ENCODE measurements around the gene FOXL2NB. TPM values are rescaled to one million over a fixed set of nuclear protein-coding genes. Genes with fewer than 3 reads are reported as not detected.
A peak's percentile ranks its signal among the peaks of the same experiment; 100 is the strongest.

FOXL2NB gene
- total and polyA plus RNA-seq, 2 of the 13 experiments (the other 11 are each of a cell fraction or from before 2014, with no cell fraction given): not detected

GRCh38 chr3:138915503-138916498, 31.2 kb upstream of the FOXL2NB start (continued):
- TF ChIP-seq FUBP1 (CRISPR knock-in tag; IDR thresholded peaks at IDR 0.05; ENCODE audit: borderline replicate concordance) (no peak), ZNF746 (CRISPR knock-in tag; IDR thresholded peaks at IDR 0.05) (peak; percentile 36; the same call in 1 of the 2 replicates), ZNF781 (CRISPR knock-in tag; IDR thresholded peaks at IDR 0.05; ENCODE audit: borderline replicate concordance, not compliant biosample characterization) (peak; percentile 36), ZNF720 (CRISPR knock-in tag; IDR thresholded peaks at IDR 0.05) (no peak), ZNF788 (CRISPR knock-in tag; IDR thresholded peaks at IDR 0.05; ENCODE audit: borderline replicate concordance) (peak; percentile 75), RFX3 (CRISPR knock-in tag; IDR thresholded peaks at IDR 0.05) (no peak), TBX3 (IDR thresholded peaks at IDR 0.05; ENCODE audit: borderline replicate concordance) (no peak), TRAFD1 (CRISPR knock-in tag; IDR thresholded peaks at IDR 0.05; ENCODE audit: borderline replicate concordance) (no peak; the same call in 1 of the 2 replicates), ZNF614 (CRISPR knock-in tag; IDR thresholded peaks at IDR 0.05; ENCODE audit: borderline replicate concordance) (no peak), FOXJ3 (CRISPR knock-in tag; IDR thresholded peaks at IDR 0.05; ENCODE audit: borderline replicate concordance) (no peak), ZNF543 (CRISPR knock-in tag; IDR thresholded peaks at IDR 0.05) (no peak), EHMT2 (IDR thresholded peaks at IDR 0.05; ENCODE audit: borderline replicate concordance, low read depth, low read length) (no peak), ZNF550 (CRISPR knock-in tag; IDR thresholded peaks at IDR 0.05; ENCODE audit: borderline replicate concordance) (no peak), CBX5 (CRISPR knock-in tag; IDR thresholded peaks at IDR 0.05; ENCODE audit: borderline replicate concordance) (no peak), ZFP62 (CRISPR knock-in tag; IDR thresholded peaks at IDR 0.05) (no peak)
- TF ChIP-seq, protein P1, sequence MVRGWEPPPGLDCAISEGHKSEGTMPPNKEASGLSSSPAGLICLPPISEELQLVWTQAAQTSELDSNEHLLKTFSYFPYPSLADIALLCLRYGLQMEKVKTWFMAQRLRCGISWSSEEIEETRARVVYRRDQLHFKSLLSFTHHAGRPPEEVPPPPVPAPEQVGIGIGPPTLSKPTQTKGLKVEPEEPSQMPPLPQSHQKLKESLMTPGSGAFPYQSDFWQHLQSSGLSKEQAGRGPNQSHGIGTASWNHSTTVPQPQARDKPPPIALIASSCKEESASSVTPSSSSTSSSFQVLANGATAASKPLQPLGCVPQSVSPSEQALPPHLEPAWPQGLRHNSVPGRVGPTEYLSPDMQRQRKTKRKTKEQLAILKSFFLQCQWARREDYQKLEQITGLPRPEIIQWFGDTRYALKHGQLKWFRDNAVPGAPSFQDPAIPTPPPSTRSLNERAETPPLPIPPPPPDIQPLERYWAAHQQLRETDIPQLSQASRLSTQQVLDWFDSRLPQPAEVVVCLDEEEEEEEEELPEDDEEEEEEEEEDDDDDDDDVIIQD (CRISPR knock-in tag; IDR thresholded peaks at IDR 0.05; ENCODE audit: low read depth): no peak
- TF ChIP-seq, protein P2, sequence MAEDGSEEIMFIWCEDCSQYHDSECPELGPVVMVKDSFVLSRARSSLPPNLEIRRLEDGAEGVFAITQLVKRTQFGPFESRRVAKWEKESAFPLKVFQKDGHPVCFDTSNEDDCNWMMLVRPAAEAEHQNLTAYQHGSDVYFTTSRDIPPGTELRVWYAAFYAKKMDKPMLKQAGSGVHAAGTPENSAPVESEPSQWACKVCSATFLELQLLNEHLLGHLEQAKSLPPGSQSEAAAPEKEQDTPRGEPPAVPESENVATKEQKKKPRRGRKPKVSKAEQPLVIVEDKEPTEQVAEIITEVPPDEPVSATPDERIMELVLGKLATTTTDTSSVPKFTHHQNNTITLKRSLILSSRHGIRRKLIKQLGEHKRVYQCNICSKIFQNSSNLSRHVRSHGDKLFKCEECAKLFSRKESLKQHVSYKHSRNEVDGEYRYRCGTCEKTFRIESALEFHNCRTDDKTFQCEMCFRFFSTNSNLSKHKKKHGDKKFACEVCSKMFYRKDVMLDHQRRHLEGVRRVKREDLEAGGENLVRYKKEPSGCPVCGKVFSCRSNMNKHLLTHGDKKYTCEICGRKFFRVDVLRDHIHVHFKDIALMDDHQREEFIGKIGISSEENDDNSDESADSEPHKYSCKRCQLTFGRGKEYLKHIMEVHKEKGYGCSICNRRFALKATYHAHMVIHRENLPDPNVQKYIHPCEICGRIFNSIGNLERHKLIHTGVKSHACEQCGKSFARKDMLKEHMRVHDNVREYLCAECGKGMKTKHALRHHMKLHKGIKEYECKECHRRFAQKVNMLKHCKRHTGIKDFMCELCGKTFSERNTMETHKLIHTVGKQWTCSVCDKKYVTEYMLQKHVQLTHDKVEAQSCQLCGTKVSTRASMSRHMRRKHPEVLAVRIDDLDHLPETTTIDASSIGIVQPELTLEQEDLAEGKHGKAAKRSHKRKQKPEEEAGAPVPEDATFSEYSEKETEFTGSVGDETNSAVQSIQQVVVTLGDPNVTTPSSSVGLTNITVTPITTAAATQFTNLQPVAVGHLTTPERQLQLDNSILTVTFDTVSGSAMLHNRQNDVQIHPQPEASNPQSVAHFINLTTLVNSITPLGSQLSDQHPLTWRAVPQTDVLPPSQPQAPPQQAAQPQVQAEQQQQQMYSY (CRISPR knock-in tag; IDR thresholded peaks at IDR 0.05): peak; percentile 87

All from HepG2 (cell line).